ENCODE measurements around the gene PRRT1B. TPM values are rescaled to one million over a fixed set of nuclear protein-coding genes. Genes with fewer than 3 reads are reported as not detected.
"Not testable (repeated sequence)": the region's sequence is repeated elsewhere in the genome, so short reads cannot be mapped to it uniquely, and the experiment has no call there.

PRRT1B gene
- total RNA-seq, 1 donor from 2014 or later = not detected

- no peak overlapping the region for H3K4me3 ChIP-seq (ENCODE audit: low read length in 3 of 3)
- no peaks in the 10 kb centered on the region for H3K36me3 ChIP-seq (ENCODE audit: control insufficient read depth in 3 of 3, insufficient read depth in 3 of 3, low read length in 3 of 3)
- H3K9ac ChIP-seq (ENCODE audit: low read depth in 1 of 3, low read length in 3 of 3) = no peak overlapping the region
- H3K27ac ChIP-seq (ENCODE audit: low read depth, low read length) = no peak overlapping the region
- peaks cover 37 to 43% (median 40%) of the 10 kb centered on the region in 3 donors for H3K27me3 ChIP-seq (ENCODE audit: control insufficient read depth in 3 of 3, insufficient read depth in 3 of 3, low read length in 3 of 3)
- H3K9me3 ChIP-seq (ENCODE audit: control insufficient read depth in 3 of 3, low read length in 3 of 3) = peaks cover 0 to 8% (median 3%) of the 10 kb centered on the region in 3 donors
- H3K4me1 ChIP-seq (ENCODE audit: control insufficient read depth in 3 of 3, insufficient read depth in 3 of 3, low read length in 3 of 3) = peaks cover 0 to 8% (median 7%) of the 10 kb centered on the region in 3 donors
Measured at GRCh38 chr9:131545786-131546335, 538 bp downstream of the PRRT1B start.

- Histone ChIP-seq H3K9ac (ENCODE audit: low read depth in 1 of 3, low read length in 3 of 3) (no peak overlapping the region), H3K27me3 (ENCODE audit: control insufficient read depth in 3 of 3, insufficient read depth in 3 of 3, low read length in 3 of 3) (peaks cover 37 to 43% (median 40%) of the 10 kb centered on the region in 3 donors), H3K4me3 (ENCODE audit: low read length in 3 of 3) (peak overlapping the region in 2 of 3 donors; percentile 9 to 29), H3K9me3 (ENCODE audit: control insufficient read depth in 3 of 3, low read length in 3 of 3) (peaks cover 0 to 8% (median 3%) of the 10 kb centered on the region in 3 donors), H3K36me3 (ENCODE audit: control insufficient read depth in 3 of 3, insufficient read depth in 3 of 3, low read length in 3 of 3) (no peaks in the 10 kb centered on the region), H3K27ac (ENCODE audit: low read depth, low read length) (no peak overlapping the region), H3K4me1 (ENCODE audit: control insufficient read depth in 3 of 3, insufficient read depth in 3 of 3, low read length in 3 of 3) (peaks cover 0 to 8% (median 7%) of the 10 kb centered on the region in 3 donors)
Measured at GRCh38 chr9:131546336-131547084, 1.2 kb downstream of the PRRT1B start.

DNA sequence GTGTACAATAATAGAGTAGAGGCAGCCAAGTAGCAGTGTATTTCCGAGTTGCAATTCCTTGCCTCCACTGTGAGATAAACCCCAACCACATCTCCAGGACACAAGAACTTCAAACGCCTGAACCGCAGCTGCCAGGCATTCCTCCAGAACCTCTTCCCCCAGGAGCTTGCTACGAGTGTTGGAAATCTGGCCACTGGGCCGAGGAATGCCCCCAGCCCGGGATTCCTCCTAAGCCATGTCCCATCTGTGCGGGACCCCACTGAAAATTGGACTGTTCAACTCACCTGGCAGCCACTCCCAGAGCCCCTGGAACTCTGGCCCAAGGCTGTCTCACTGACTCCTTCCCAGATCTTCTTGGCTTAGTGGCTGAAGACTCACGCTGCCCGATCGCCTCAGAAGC lies 3.9 kb downstream of the PRRT1B start:
- H3K9ac ChIP-seq (ENCODE audit: low read depth in 1 of 3, low read length in 3 of 3); H3K27ac ChIP-seq (ENCODE audit: low read depth, low read length); H3K4me3 ChIP-seq (ENCODE audit: low read length in 3 of 3); H3K36me3 ChIP-seq (ENCODE audit: control insufficient read depth in 3 of 3, insufficient read depth in 3 of 3, low read length in 3 of 3); H3K9me3 ChIP-seq (ENCODE audit: control insufficient read depth in 3 of 3, low read length in 3 of 3); H3K4me1 ChIP-seq (ENCODE audit: control insufficient read depth in 3 of 3, insufficient read depth in 3 of 3, low read length in 3 of 3): not testable (repeated sequence)
- H3K27me3 ChIP-seq (ENCODE audit: control insufficient read depth in 3 of 3, insufficient read depth in 3 of 3, low read length in 3 of 3) = peaks cover 51 to 53% (median 51%) of the 10 kb centered on the region in 3 donors

- peaks cover 50 to 53% (median 52%) of the 10 kb centered on the region in 3 donors for H3K27me3 ChIP-seq (ENCODE audit: control insufficient read depth in 3 of 3, insufficient read depth in 3 of 3, low read length in 3 of 3)
- not testable (repeated sequence) for H3K4me3 ChIP-seq (ENCODE audit: low read length in 3 of 3); H3K4me1 ChIP-seq (ENCODE audit: control insufficient read depth in 3 of 3, insufficient read depth in 3 of 3, low read length in 3 of 3); H3K36me3 ChIP-seq (ENCODE audit: control insufficient read depth in 3 of 3, insufficient read depth in 3 of 3, low read length in 3 of 3); H3K27ac ChIP-seq (ENCODE audit: low read depth, low read length); H3K9ac ChIP-seq (ENCODE audit: low read depth in 1 of 3, low read length in 3 of 3); H3K9me3 ChIP-seq (ENCODE audit: control insufficient read depth in 3 of 3, low read length in 3 of 3)
Measured at GRCh38 chr9:131550465-131550864, 5.1 kb downstream of the PRRT1B start.

GRCh38 chr9:131552030-131552429 lies 6.7 kb downstream of the PRRT1B start:
- no peaks in the 10 kb centered on the region for H3K36me3 ChIP-seq (ENCODE audit: control insufficient read depth in 3 of 3, insufficient read depth in 3 of 3, low read length in 3 of 3)

GRCh38 chr9:131554087-131554842 lies 8.9 kb downstream of the PRRT1B start:
- H3K4me1 ChIP-seq (ENCODE audit: control insufficient read depth in 3 of 3, insufficient read depth in 3 of 3, low read length in 3 of 3) = no peaks in the 10 kb centered on the region
- no peak overlapping the region for H3K9ac ChIP-seq (ENCODE audit: low read depth in 1 of 3, low read length in 3 of 3)
- no peaks in the 10 kb centered on the region for H3K9me3 ChIP-seq (ENCODE audit: control insufficient read depth in 3 of 3, low read length in 3 of 3)
- H3K4me3 ChIP-seq (ENCODE audit: low read length in 3 of 3) = no peak overlapping the region
- peaks cover 32 to 36% (median 35%) of the 10 kb centered on the region in 3 donors for H3K27me3 ChIP-seq (ENCODE audit: control insufficient read depth in 3 of 3, insufficient read depth in 3 of 3, low read length in 3 of 3)
- no peaks in the 10 kb centered on the region for H3K36me3 ChIP-seq (ENCODE audit: control insufficient read depth in 3 of 3, insufficient read depth in 3 of 3, low read length in 3 of 3)
- H3K27ac ChIP-seq (ENCODE audit: low read depth, low read length) = no peak overlapping the region

More at GRCh38 chr9:131552030-131552429, 6.7 kb downstream of the PRRT1B start:
- Histone ChIP-seq H3K9ac (ENCODE audit: low read depth in 1 of 3, low read length in 3 of 3) (no peak overlapping the region), H3K27me3 (ENCODE audit: control insufficient read depth in 3 of 3, insufficient read depth in 3 of 3, low read length in 3 of 3) (peaks cover 46 to 49% (median 49%) of the 10 kb centered on the region in 3 donors), H3K27ac (ENCODE audit: low read depth, low read length) (no peak overlapping the region), H3K4me3 (ENCODE audit: low read length in 3 of 3) (no peak overlapping the region), H3K4me1 (ENCODE audit: control insufficient read depth in 3 of 3, insufficient read depth in 3 of 3, low read length in 3 of 3) (no peaks in the 10 kb centered on the region), H3K9me3 (ENCODE audit: control insufficient read depth in 3 of 3, low read length in 3 of 3) (no peaks in the 10 kb centered on the region)

DNA sequence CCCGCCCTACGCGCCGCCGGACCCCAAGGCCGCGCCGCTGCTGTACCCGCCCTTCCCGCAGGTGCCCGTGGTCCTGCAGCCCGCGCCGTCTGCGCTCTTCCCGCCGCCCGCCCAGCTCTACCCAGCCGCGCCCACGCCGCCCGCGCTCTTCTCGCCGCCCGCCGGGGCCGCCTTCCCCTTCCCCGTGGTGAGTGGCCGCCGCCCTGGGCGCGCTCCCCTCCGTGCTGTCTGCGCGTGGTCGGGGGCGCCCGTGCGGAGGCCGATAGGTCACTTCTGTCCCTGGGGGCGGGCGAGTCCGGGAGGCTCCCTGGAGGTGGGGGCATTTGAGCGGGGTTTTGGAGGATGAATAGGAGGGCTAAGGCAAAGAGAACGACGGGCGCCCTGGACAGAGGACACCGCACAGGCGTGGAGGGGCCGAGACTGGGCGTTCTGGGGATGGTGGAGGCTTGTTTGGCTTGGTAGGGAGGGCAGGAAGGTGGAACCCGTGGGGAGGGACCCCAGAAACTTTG lies 9.6 kb downstream of the PRRT1B start:
- Histone ChIP-seq H3K9me3 (ENCODE audit: control insufficient read depth in 3 of 3, low read length in 3 of 3) (no peaks in the 10 kb centered on the region), H3K36me3 (ENCODE audit: control insufficient read depth in 3 of 3, insufficient read depth in 3 of 3, low read length in 3 of 3) (no peaks in the 10 kb centered on the region), H3K4me3 (ENCODE audit: low read length in 3 of 3) (no peak overlapping the region), H3K9ac (ENCODE audit: low read depth in 1 of 3, low read length in 3 of 3) (no peak overlapping the region), H3K27me3 (ENCODE audit: control insufficient read depth in 3 of 3, insufficient read depth in 3 of 3, low read length in 3 of 3) (peaks cover 30 to 32% (median 30%) of the 10 kb centered on the region in 3 donors), H3K27ac (ENCODE audit: low read depth, low read length) (no peak overlapping the region), H3K4me1 (ENCODE audit: control insufficient read depth in 3 of 3, insufficient read depth in 3 of 3, low read length in 3 of 3) (no peaks in the 10 kb centered on the region)

DNA sequence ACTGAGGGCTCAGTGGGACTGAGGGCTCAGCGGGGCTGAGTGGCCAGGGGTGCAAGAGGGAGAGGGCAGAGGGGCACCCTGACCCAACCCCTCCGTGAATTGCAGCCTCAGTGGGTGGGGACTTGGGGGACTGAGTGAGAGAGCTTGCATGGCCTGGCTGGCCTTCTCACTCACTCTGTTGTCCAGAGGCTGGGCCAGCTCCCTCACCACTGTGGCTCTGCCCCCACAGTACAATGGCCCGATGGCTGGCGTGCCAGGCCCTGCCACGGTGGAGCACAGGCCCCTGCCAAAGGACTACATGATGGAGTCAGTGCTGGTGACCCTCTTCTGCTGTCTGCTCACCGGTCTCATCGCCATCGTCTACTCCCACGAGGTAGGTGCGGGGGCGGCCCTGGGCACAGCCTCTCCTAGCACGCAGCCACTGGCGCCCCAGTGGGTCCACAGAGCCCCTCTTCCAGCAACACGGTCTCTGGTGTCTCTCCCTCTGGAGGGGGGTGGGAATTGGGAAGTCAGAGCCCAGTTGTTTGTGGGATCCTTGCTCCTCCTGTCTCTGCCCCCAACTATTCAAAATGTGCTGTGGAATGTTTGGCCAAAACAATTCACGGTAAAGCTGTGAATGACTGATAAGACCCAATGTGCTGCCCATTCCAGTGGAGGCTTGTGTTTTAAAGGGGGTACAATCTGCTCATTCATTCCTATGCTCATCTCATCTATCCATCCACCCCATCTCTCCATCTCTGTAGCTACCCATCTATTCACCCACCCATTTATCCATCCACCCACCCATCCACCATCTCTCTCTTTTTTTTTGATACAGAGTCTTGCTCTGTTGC lies 10.7 kb downstream of the PRRT1B start:
- no peak overlapping the region for H3K27ac ChIP-seq (ENCODE audit: low read depth, low read length)
- no peaks in the 10 kb centered on the region for H3K9me3 ChIP-seq (ENCODE audit: control insufficient read depth in 3 of 3, low read length in 3 of 3)
- peaks cover 29 to 31% (median 30%) of the 10 kb centered on the region in 3 donors for H3K27me3 ChIP-seq (ENCODE audit: control insufficient read depth in 3 of 3, insufficient read depth in 3 of 3, low read length in 3 of 3)
- no peak overlapping the region for H3K4me3 ChIP-seq (ENCODE audit: low read length in 3 of 3)
- H3K9ac ChIP-seq (ENCODE audit: low read depth in 1 of 3, low read length in 3 of 3) = no peak overlapping the region
- no peaks in the 10 kb centered on the region for H3K36me3 ChIP-seq (ENCODE audit: control insufficient read depth in 3 of 3, insufficient read depth in 3 of 3, low read length in 3 of 3)
- no peaks in the 10 kb centered on the region for H3K4me1 ChIP-seq (ENCODE audit: control insufficient read depth in 3 of 3, insufficient read depth in 3 of 3, low read length in 3 of 3)

GRCh38 chr9:131557855-131558548 lies 12.7 kb downstream of the PRRT1B start:
- Histone ChIP-seq H3K4me1 (ENCODE audit: control insufficient read depth in 3 of 3, insufficient read depth in 3 of 3, low read length in 3 of 3) (no peaks in the 10 kb centered on the region), H3K36me3 (ENCODE audit: control insufficient read depth in 3 of 3, insufficient read depth in 3 of 3, low read length in 3 of 3) (no peaks in the 10 kb centered on the region), H3K9me3 (ENCODE audit: control insufficient read depth in 3 of 3, low read length in 3 of 3) (peaks cover 0 to 3% (median 0%) of the 10 kb centered on the region in 3 donors), H3K27ac (ENCODE audit: low read depth, low read length) (no peak overlapping the region), H3K4me3 (ENCODE audit: low read length in 3 of 3) (no peak overlapping the region), H3K9ac (ENCODE audit: low read depth in 1 of 3, low read length in 3 of 3) (no peak overlapping the region), H3K27me3 (ENCODE audit: control insufficient read depth in 3 of 3, insufficient read depth in 3 of 3, low read length in 3 of 3) (peaks cover 26 to 30% (median 26%) of the 10 kb centered on the region in 3 donors)

All from skeletal muscle tissue (tissue), 4 donors.